ENCODE data around the gene ZNF488. TPM values are rescaled to one million over a fixed set of nuclear protein-coding genes. Genes with fewer than 3 reads are reported as not detected.

ZNF488 gene
- total RNA-seq, 1 experiment from 2014 or later: 5.6 TPM

- Mint-ChIP-seq H3K4me3 (ENCODE audit: unreplicated experiment) (no peak overlapping the region), H3K36me3 (ENCODE audit: insufficient read depth, unreplicated experiment) (no peaks in the 10 kb centered on the region), H3K27me3 (ENCODE audit: insufficient read depth, unreplicated experiment) (peaks cover 28% of the 10 kb centered on the region), H3K27ac (ENCODE audit: unreplicated experiment) (no peak overlapping the region), H3K4me1 (ENCODE audit: low read depth, unreplicated experiment) (no peaks in the 10 kb centered on the region), H3K9me3 (ENCODE audit: unreplicated experiment) (no peaks in the 10 kb centered on the region)
- H3K27me3 ChIP-seq (replicated peaks; ENCODE audit: control insufficient read depth, insufficient read depth, low read length): no peaks in the 10 kb centered on the region
- POLR2A ChIA-PET: no interaction called here
- TF ChIP-seq CTCF (IDR thresholded peaks at IDR 0.05; ENCODE audit: insufficient read depth in 1 of 2, low read depth in 1 of 2, low read length in 1 of 2, severe bottlenecking in 1 of 2, unreplicated experiment in 1 of 2): no peak
- no peaks in the 10 kb centered on the region for H3K9me3 ChIP-seq
- H3K4me1 ChIP-seq: no peaks in the 10 kb centered on the region
- intact Hi-C loops (cut with micrococcal nuclease; ENCODE audit: unreplicated experiment): no loop called here
- BruUV-seq (replicated peaks): no TSS peak
- no peaks in the 10 kb centered on the region for H3K36me3 ChIP-seq (ENCODE audit: control insufficient read depth, insufficient read depth, low read length)
- no peak overlapping the region for H3K4me3 ChIP-seq (ENCODE audit: low read depth, low read length)
- CTCF ChIA-PET: interaction anchor here (0.6 kb wide), 1 partner anchor 25 kb away, joined by 3 read pairs; no protein-coding TSS in a partner anchor
- DNase-seq: no peak
Measured at GRCh38 chr10:47336387-47337134, 47.5 kb downstream of the ZNF488 start.

- no peaks in the 10 kb centered on the region for H3K9me3 ChIP-seq
- H3K27ac Mint-ChIP-seq (ENCODE audit: unreplicated experiment): no peak overlapping the region
- no peak for TF ChIP-seq CTCF (IDR thresholded peaks at IDR 0.05; ENCODE audit: insufficient read depth in 1 of 2, low read depth in 1 of 2, low read length in 1 of 2, severe bottlenecking in 1 of 2, unreplicated experiment in 1 of 2)
- no peak overlapping the region for H3K4me3 Mint-ChIP-seq (ENCODE audit: unreplicated experiment)
- no peak overlapping the region for H3K4me3 ChIP-seq (ENCODE audit: low read depth, low read length)
- no peaks in the 10 kb centered on the region for H3K4me1 Mint-ChIP-seq (ENCODE audit: low read depth, unreplicated experiment)
- intact Hi-C loops (cut with micrococcal nuclease; ENCODE audit: unreplicated experiment): no loop called here
- H3K36me3 Mint-ChIP-seq (ENCODE audit: insufficient read depth, unreplicated experiment): no peaks in the 10 kb centered on the region
- peak in 1 of 2 experiments; percentile 32 for DNase-seq
- no peaks in the 10 kb centered on the region for H3K4me1 ChIP-seq
- CTCF ChIA-PET: no interaction called here
- no peaks in the 10 kb centered on the region for H3K27me3 ChIP-seq (replicated peaks; ENCODE audit: control insufficient read depth, insufficient read depth, low read length)
- H3K9me3 Mint-ChIP-seq (ENCODE audit: unreplicated experiment): no peaks in the 10 kb centered on the region
- H3K27me3 Mint-ChIP-seq (ENCODE audit: insufficient read depth, unreplicated experiment): peaks cover 24% of the 10 kb centered on the region
- H3K36me3 ChIP-seq (ENCODE audit: control insufficient read depth, insufficient read depth, low read length): no peaks in the 10 kb centered on the region
- no TSS peak for BruUV-seq (replicated peaks)
- POLR2A ChIA-PET: no interaction called here
Measured at GRCh38 chr10:47335906-47336305, 48.2 kb downstream of the ZNF488 start.

- POLR2A ChIA-PET: no interaction called here
- Histone ChIP-seq H3K9me3 (no peaks in the 10 kb centered on the region), H3K36me3 (ENCODE audit: control insufficient read depth, insufficient read depth, low read length) (no peaks in the 10 kb centered on the region), H3K4me3 (ENCODE audit: low read depth, low read length) (no peak overlapping the region), H3K4me1 (no peaks in the 10 kb centered on the region), H3K27me3 (replicated peaks; ENCODE audit: control insufficient read depth, insufficient read depth, low read length) (no peaks in the 10 kb centered on the region)
- CTCF ChIA-PET: no interaction called here
- Mint-ChIP-seq H3K36me3 (ENCODE audit: insufficient read depth, unreplicated experiment) (no peaks in the 10 kb centered on the region), H3K9me3 (ENCODE audit: unreplicated experiment) (no peaks in the 10 kb centered on the region), H3K4me1 (ENCODE audit: low read depth, unreplicated experiment) (no peaks in the 10 kb centered on the region), H3K4me3 (ENCODE audit: unreplicated experiment) (no peak overlapping the region), H3K27me3 (ENCODE audit: insufficient read depth, unreplicated experiment) (peaks cover 17% of the 10 kb centered on the region), H3K27ac (ENCODE audit: unreplicated experiment) (no peak overlapping the region)
- peak in 1 of 2 experiments; percentile 25 for DNase-seq
- no TSS peak for BruUV-seq (replicated peaks)
- TF ChIP-seq CTCF (IDR thresholded peaks at IDR 0.05; ENCODE audit: insufficient read depth in 1 of 2, low read depth in 1 of 2, low read length in 1 of 2, severe bottlenecking in 1 of 2, unreplicated experiment in 1 of 2): no peak
- intact Hi-C loops (cut with micrococcal nuclease; ENCODE audit: unreplicated experiment): no loop called here
Measured at GRCh38 chr10:47334466-47335295, 49.4 kb downstream of the ZNF488 start.

Data from Caco-2 (cell line).